ENCODE data around the gene RBM33.

Gene RBM33

DNA sequence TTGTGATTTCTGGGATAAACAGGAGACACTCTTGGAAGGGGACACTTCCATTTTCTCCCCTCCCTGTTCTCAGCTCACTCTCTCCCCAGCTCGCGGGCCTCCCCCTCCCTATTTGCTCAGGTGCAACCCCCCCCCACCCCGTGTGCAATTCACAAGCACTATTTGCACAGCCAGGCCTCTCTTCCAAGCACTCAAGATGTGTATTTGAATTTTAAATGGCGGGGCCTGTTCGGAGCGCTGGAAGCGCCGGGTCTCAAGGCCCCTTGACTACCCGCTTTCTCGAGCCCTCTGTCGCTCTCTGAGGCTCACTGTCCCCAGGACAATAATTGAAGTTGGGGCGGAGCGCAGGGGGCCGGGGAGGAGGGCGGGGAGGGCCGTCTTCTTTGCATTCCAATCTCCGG lies 160.0 kb downstream of the RBM33 start:
- no peaks in the 10 kb centered on the region for H3K9me3 ChIP-seq (ENCODE audit: control insufficient read depth, insufficient read depth, low read depth, low read length)
- H3K36me3 ChIP-seq (ENCODE audit: control insufficient read depth in 2 of 2, insufficient read depth in 1 of 2, low read length in 2 of 2), result no peaks in the 10 kb centered on the region
- TF ChIP-seq SCRT2 (tag by site-specific recombination; IDR thresholded peaks at IDR 0.05) (no peak), ZNF335 (tag by site-specific recombination; conservative IDR thresholded peaks at IDR 0.05) (peak; percentile 5; the same call in 1 of the 2 replicates)
- ChIA-PET POLR2A (interaction anchor here (0.5 kb wide), 1 partner anchor 352 kb away, joined by 3 read pairs; no protein-coding TSS in a partner anchor), CTCF (interaction anchor here (0.6 kb wide), 1 partner anchor 945 kb away, joined by 3 read pairs; no protein-coding TSS in a partner anchor)
- H3K4me3 ChIP-seq (ENCODE audit: low read depth, low read length), result no peak overlapping the region
- H3K4me1 ChIP-seq (ENCODE audit: control insufficient read depth, insufficient read depth, low read length), result peaks cover 3% of the 10 kb centered on the region; the same call in 1 of the 2 replicates
- no peak overlapping the region for H3K27ac ChIP-seq (ENCODE audit: extremely low read depth, low read depth, low read length)

- H3K9me3 ChIP-seq (ENCODE audit: control insufficient read depth, insufficient read depth, low read depth, low read length), result no peaks in the 10 kb centered on the region
- no peaks in the 10 kb centered on the region for H3K36me3 ChIP-seq (ENCODE audit: control insufficient read depth in 2 of 2, insufficient read depth in 1 of 2, low read length in 2 of 2)
- H3K4me3 ChIP-seq (ENCODE audit: low read depth, low read length), result no peak overlapping the region; the same call in 1 of the 2 replicates
- ChIA-PET CTCF (interaction anchor here (0.6 to 1.2 kb wide), 4 partner anchors 16 to 882 kb away, joined by 3 to 4 read pairs (median 3); no protein-coding TSS in a partner anchor), POLR2A (interaction anchor here (0.5 kb wide), 1 partner anchor 351 kb away, joined by 3 read pairs; no protein-coding TSS in a partner anchor)
- TF ChIP-seq, protein P1, sequence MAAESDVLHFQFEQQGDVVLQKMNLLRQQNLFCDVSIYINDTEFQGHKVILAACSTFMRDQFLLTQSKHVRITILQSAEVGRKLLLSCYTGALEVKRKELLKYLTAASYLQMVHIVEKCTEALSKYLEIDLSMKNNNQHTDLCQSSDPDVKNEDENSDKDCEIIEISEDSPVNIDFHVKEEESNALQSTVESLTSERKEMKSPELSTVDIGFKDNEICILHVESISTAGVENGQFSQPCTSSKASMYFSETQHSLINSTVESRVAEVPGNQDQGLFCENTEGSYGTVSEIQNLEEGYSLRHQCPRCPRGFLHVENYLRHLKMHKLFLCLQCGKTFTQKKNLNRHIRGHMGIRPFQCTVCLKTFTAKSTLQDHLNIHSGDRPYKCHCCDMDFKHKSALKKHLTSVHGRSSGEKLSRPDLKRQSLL (tag by site-specific recombination; IDR thresholded peaks at IDR 0.05), result 0 out of 2 replicates have a peak, but pooled peaks have one; percentile 44
- TF ChIP-seq FEZF1 (tag by site-specific recombination; IDR thresholded peaks at IDR 0.05) (peak; percentile 48), ZNF610 (tag by site-specific recombination; IDR thresholded peaks at IDR 0.05; ENCODE audit: borderline replicate concordance) (no peak), ZBTB17 (tag by site-specific recombination; IDR thresholded peaks at IDR 0.05) (peak; percentile 48; the same call in 1 of the 2 replicates), GLIS1 (tag by site-specific recombination; IDR thresholded peaks at IDR 0.05) (peak; percentile 79), CTCF (tag by site-specific recombination; IDR thresholded peaks at IDR 0.05) (peak; percentile 26; the same call in 1 of the 2 replicates), ZNF660 (tag by site-specific recombination; IDR thresholded peaks at IDR 0.05) (0 out of 2 replicates have a peak, but pooled peaks have one; percentile 23), ZNF292 (tag by site-specific recombination; IDR thresholded peaks at IDR 0.05; ENCODE audit: borderline replicate concordance, low read depth) (no peak), HOXD13 (CRISPR knock-in tag; IDR thresholded peaks at IDR 0.05; ENCODE audit: borderline replicate concordance) (no peak), GLIS2 (tag by site-specific recombination; IDR thresholded peaks at IDR 0.05) (peak; percentile 74), ZFHX2 (tag by site-specific recombination; conservative IDR thresholded peaks at IDR 0.05) (peak; percentile 45; the same call in 1 of the 2 replicates), ZNF791 (tag by site-specific recombination; IDR thresholded peaks at IDR 0.05) (no peak), KLF7 (tag by site-specific recombination; IDR thresholded peaks at IDR 0.05; ENCODE audit: borderline replicate concordance) (no peak), ZIC2 (tag by site-specific recombination; IDR thresholded peaks at IDR 0.05) (peak; percentile 64)
- TF ChIP-seq, protein P2, sequence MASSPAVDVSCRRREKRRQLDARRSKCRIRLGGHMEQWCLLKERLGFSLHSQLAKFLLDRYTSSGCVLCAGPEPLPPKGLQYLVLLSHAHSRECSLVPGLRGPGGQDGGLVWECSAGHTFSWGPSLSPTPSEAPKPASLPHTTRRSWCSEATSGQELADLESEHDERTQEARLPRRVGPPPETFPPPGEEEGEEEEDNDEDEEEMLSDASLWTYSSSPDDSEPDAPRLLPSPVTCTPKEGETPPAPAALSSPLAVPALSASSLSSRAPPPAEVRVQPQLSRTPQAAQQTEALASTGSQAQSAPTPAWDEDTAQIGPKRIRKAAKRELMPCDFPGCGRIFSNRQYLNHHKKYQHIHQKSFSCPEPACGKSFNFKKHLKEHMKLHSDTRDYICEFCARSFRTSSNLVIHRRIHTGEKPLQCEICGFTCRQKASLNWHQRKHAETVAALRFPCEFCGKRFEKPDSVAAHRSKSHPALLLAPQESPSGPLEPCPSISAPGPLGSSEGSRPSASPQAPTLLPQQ (tag by site-specific recombination; IDR thresholded peaks at IDR 0.05), result 0 out of 2 replicates have a peak, but pooled peaks have one; percentile 13
- TF ChIP-seq, protein P3, sequence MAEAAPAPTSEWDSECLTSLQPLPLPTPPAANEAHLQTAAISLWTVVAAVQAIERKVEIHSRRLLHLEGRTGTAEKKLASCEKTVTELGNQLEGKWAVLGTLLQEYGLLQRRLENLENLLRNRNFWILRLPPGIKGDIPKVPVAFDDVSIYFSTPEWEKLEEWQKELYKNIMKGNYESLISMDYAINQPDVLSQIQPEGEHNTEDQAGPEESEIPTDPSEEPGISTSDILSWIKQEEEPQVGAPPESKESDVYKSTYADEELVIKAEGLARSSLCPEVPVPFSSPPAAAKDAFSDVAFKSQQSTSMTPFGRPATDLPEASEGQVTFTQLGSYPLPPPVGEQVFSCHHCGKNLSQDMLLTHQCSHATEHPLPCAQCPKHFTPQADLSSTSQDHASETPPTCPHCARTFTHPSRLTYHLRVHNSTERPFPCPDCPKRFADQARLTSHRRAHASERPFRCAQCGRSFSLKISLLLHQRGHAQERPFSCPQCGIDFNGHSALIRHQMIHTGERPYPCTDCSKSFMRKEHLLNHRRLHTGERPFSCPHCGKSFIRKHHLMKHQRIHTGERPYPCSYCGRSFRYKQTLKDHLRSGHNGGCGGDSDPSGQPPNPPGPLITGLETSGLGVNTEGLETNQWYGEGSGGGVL (tag by site-specific recombination; IDR thresholded peaks at IDR 0.05), result no peak
- TF ChIP-seq, protein P4, sequence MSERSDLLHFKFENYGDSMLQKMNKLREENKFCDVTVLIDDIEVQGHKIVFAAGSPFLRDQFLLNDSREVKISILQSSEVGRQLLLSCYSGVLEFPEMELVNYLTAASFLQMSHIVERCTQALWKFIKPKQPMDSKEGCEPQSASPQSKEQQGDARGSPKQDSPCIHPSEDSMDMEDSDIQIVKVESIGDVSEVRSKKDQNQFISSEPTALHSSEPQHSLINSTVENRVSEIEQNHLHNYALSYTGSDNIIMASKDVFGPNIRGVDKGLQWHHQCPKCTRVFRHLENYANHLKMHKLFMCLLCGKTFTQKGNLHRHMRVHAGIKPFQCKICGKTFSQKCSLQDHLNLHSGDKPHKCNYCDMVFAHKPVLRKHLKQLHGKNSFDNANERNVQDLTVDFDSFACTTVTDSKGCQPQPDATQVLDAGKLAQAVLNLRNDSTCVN (tag by site-specific recombination; optimal IDR thresholded peaks at IDR 0.05), result peak; percentile 63
- H3K4me1 ChIP-seq (ENCODE audit: control insufficient read depth, insufficient read depth, low read length), result peaks cover 3% of the 10 kb centered on the region; the same call in 1 of the 2 replicates
- H3K27ac ChIP-seq (ENCODE audit: extremely low read depth, low read depth, low read length), result no peak overlapping the region
Measured at GRCh38 chr7:155804897-155805825, 160.7 kb downstream of the RBM33 start.
